DND-41 (cell line): ENCODE results near the gene NDUFC2.

Experiments
- ATAC-seq: fragments of 200-7000 bp; cut with Tn5 transposase; 3 replicates; pipeline ENCODE4 v1.9.1; 2021; ENCODE audit warnings: low read depth; ENCODE audit not compliant: insufficient read depth
- DNase-seq: peaks from one replicate; pipeline ENCODE4 v3.0.0-alpha.2; 2020
- H2AFZ ChIP-seq: 2 replicates; pipeline ENCODE4 v1.6.0; 2012; ENCODE audit warnings: low read depth, low read length
- H3K27ac ChIP-seq: 2 replicates; pipeline ENCODE4 v1.5.1; 2012; ENCODE audit warnings: low read length, inconsistent platforms
- H3K27me3 ChIP-seq: fragments of 200-600 bp; sonication (generic); 2 replicates; pipeline ENCODE4 v1.6.0; 2012; ENCODE audit warnings: low read length, mild to moderate bottlenecking, inconsistent platforms; ENCODE audit not compliant: insufficient read depth, poor library complexity
- H3K36me3 ChIP-seq: 2 replicates; pipeline ENCODE4 v1.5.1; 2012; ENCODE audit warnings: low read length, inconsistent platforms; ENCODE audit not compliant: insufficient read depth
- H3K4me1 ChIP-seq: 2 replicates; pipeline ENCODE4 v1.5.1; 2012; ENCODE audit warnings: mild to moderate bottlenecking, low read length; ENCODE audit not compliant: insufficient read depth
- H3K4me2 ChIP-seq: 2 replicates; pipeline ENCODE4 v1.6.0; 2012; ENCODE audit warnings: mild to moderate bottlenecking, moderate library complexity, low read length, inconsistent platforms; ENCODE audit not compliant: insufficient read depth
- H3K4me3 ChIP-seq, 2 experiments: fragments of 200-600 bp in 1 of 2; shearing (Covaris generic) in 1 of 2; 2 replicates each; pipeline ENCODE4 v1.5.1; 2012 to 2016; ENCODE audit warnings: inconsistent platforms in 2 of 2, low read length in 2 of 2, mild to moderate bottlenecking in 2 of 2, low read depth in 1 of 2, moderate library complexity in 1 of 2
- H3K79me2 ChIP-seq: 2 replicates; pipeline ENCODE4 v1.6.0; 2012; ENCODE audit warnings: low read length, inconsistent platforms; ENCODE audit not compliant: insufficient read depth
- H3K9ac ChIP-seq: 2 replicates; pipeline ENCODE4 v1.6.0; 2012; ENCODE audit warnings: low read depth, mild to moderate bottlenecking, inconsistent platforms, low read length, moderate library complexity
- H3K9me3 ChIP-seq: 2 replicates; pipeline ENCODE4 v1.5.1; 2012; ENCODE audit warnings: low read length, moderate library complexity, mild to moderate bottlenecking, inconsistent platforms; ENCODE audit not compliant: insufficient read depth, severe bottlenecking
- H4K20me1 ChIP-seq: 2 replicates; pipeline ENCODE4 v1.6.0; 2012; ENCODE audit warnings: low read length; ENCODE audit not compliant: insufficient read depth
- CTCF ChIP-seq: IDR thresholded peaks from 2 replicates; pipeline ENCODE4 v1.5.1; 2012; ENCODE audit warnings: borderline replicate concordance, low read length, moderate library complexity, mild to moderate bottlenecking; ENCODE audit not compliant: poor library complexity, severe bottlenecking; ENCODE audit errors: extremely low read depth
- EZH2 ChIP-seq: IDR thresholded peaks from 3 replicates; pipeline ENCODE4 v1.6.1; 2012; ENCODE audit warnings: borderline replicate concordance, low read depth, mild to moderate bottlenecking, moderate library complexity, low read length, inconsistent platforms; ENCODE audit not compliant: severe bottlenecking

The NDUFC2 gene

DNA sequence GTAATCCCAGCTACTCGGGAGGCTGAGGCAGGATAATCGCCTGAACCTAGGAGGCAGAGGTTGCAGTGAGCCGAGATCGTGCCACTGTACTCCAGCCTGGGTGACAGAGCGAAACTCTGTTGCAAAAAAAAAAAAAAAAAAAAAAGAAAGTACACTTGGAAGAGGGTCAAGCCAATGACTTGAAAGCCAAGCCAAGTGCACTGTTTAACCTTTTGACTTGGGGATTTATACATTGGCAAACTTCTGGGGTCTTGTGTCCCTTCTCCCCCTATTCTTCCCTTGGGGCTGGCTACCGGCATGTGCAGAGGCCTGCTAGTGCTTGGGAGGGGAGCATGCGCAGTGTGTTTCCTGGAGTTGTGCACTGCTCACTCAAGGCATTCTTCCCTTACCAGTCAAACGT lies 30.3 kb downstream of the NDUFC2 start:
- H3K27me3 ChIP-seq = no peaks in the 10 kb centered on the region
- H3K4me3 ChIP-seq = no peak overlapping the region
- no peaks in the 10 kb centered on the region for H3K36me3 ChIP-seq
- no peak overlapping the region for H2AFZ ChIP-seq
- H3K79me2 ChIP-seq = no peaks in the 10 kb centered on the region
- no peak overlapping the region for H3K27ac ChIP-seq
- no peak for TF ChIP-seq EZH2
- no peak for TF ChIP-seq CTCF
- H4K20me1 ChIP-seq = no peaks in the 10 kb centered on the region
- ATAC-seq = no peak
- no peak for DNase-seq
- no peaks in the 10 kb centered on the region for H3K9me3 ChIP-seq
- H3K9ac ChIP-seq = no peak overlapping the region
- no peak overlapping the region for H3K4me2 ChIP-seq
- H3K4me1 ChIP-seq = peaks cover 15% of the 10 kb centered on the region

DNA sequence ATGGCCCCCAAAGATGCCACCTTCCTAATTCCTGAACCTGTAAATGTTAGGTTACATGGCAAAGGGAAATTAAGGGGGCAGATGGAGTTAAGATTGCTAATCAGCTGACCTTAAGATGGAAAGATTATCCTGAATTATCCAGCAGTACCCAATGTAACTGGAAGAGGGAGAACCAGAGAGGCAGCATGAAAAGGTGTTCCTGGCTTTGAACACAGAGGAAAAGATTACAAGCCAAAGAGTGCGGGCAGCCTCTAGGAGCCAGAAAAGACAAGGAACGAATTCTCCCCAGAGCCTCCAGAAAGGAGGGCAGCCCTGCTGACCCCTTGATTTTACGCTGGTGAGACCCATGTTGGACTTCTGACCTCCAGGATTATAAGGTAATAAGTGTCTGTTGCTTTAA lies 31.1 kb downstream of the NDUFC2 start:
- no peaks in the 10 kb centered on the region for H3K79me2 ChIP-seq
- no peaks in the 10 kb centered on the region for H3K9me3 ChIP-seq
- no peak overlapping the region for H2AFZ ChIP-seq
- H4K20me1 ChIP-seq = no peaks in the 10 kb centered on the region
- DNase-seq (no peak), ATAC-seq (no peak)
- H3K36me3 ChIP-seq = no peaks in the 10 kb centered on the region
- H3K4me2 ChIP-seq = no peak overlapping the region
- H3K27ac ChIP-seq = no peak overlapping the region
- H3K9ac ChIP-seq = no peak overlapping the region
- H3K27me3 ChIP-seq = no peaks in the 10 kb centered on the region
- no peak overlapping the region for H3K4me3 ChIP-seq
- peaks cover 15% of the 10 kb centered on the region for H3K4me1 ChIP-seq
- TF ChIP-seq EZH2 (no peak), CTCF (no peak)

GRCh38 chr11:78046486-78046854 lies 33.2 kb downstream of the NDUFC2 start:
- Histone ChIP-seq H3K4me1 (peaks cover 15% of the 10 kb centered on the region), H3K79me2 (no peaks in the 10 kb centered on the region), H3K9ac (peak overlapping the region; percentile 30), H3K4me3 (no peak overlapping the region), H3K4me2 (peak overlapping the region; percentile 64), H3K27ac (no peak overlapping the region), H3K9me3 (no peaks in the 10 kb centered on the region), H3K27me3 (no peaks in the 10 kb centered on the region), H4K20me1 (no peaks in the 10 kb centered on the region), H2AFZ (peak overlapping the region; percentile 65), H3K36me3 (no peaks in the 10 kb centered on the region)
- ATAC-seq (peak; percentile 18; the same call in 2 of the 3 replicates), DNase-seq (no peak)
- TF ChIP-seq CTCF (no peak), EZH2 (no peak)

DNA sequence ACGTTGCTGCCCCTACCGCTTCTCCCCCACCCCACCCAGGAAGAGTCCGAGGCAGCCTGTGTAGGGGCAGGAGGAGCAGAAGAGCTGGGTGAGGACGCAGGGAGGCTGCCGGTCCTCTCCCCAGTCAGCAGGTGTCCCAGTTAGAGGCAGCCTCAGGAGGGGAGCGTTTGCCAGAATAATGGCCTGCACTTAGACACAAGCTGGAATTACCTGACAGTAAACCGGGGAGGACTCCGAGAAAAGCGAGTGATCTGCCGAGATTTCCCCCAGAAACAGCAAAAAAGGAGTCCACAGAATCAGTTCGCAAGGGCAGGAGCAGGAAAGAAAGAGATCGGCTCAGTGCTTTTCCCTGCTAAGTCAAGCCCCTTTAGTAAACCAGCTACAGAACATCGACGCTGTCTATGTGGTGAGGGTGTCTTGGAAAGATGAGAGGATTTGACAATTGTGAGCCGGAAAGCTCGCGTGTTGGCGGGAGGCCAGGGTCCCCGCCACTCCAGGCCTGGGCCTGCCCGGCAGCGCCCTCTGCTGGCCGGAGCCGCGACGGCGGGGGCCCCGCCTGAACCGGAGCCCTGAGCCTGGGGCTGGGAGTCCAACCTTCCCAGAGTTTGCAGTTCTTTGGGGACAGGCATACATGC lies 33.7 kb downstream of the NDUFC2 start:
- ATAC-seq (peak; percentile 98), DNase-seq (peak; percentile 84)
- Histone ChIP-seq H3K79me2 (no peaks in the 10 kb centered on the region), H3K9ac (peak overlapping the region; percentile 30), H3K4me2 (peak overlapping the region; percentile 64), H3K27ac (0 out of 2 replicates have a peak overlapping the region, but pooled peaks have one; percentile 1), H3K9me3 (no peaks in the 10 kb centered on the region), H3K36me3 (no peaks in the 10 kb centered on the region), H4K20me1 (no peaks in the 10 kb centered on the region), H3K4me3 (peak overlapping the region in 1 of 2 experiments; percentile 46; a peak in 2 of 4 replicates), H3K4me1 (peaks cover 13% of the 10 kb centered on the region), H2AFZ (peak overlapping the region; percentile 65), H3K27me3 (no peaks in the 10 kb centered on the region)
- peak; percentile 99 for TF ChIP-seq CTCF
- no peak for TF ChIP-seq EZH2
